C4-2B (cell line): Measurements from ENCODE around the gene PCNT.

ENCODE experiments used
- CTCF ChIP-seq: fragments of 450-650 bp; conservative IDR thresholded peaks from 2 replicates; pipeline ENCODE4 v1.5.1; 2017; ENCODE audit warnings: mild to moderate bottlenecking
- ZFX ChIP-seq: fragments of 450-650 bp; IDR thresholded peaks from 2 replicates; pipeline ENCODE4 v1.6.1; 2017

- TF ChIP-seq CTCF, result no peak
- TF ChIP-seq ZFX, result no peak
Observed at GRCh38 chr21:46397993-46398392, 74.0 kb downstream of the PCNT start.
